ENCODE measurements around the gene SMPDL3A.
"Not testable (repeated sequence)": the region's sequence is repeated elsewhere in the genome, so short reads cannot be mapped to it uniquely, and the experiment has no call there.

SMPDL3A gene

GRCh38 chr6:122789182-122790027 is at the start of gene SMPDL3A:
TSS of gene SMPDL3A (plus strand) at chr6:122789258. CDS start at chr6:122789347, 89 bp downstream.
- no peak for DNase-seq

DNA sequence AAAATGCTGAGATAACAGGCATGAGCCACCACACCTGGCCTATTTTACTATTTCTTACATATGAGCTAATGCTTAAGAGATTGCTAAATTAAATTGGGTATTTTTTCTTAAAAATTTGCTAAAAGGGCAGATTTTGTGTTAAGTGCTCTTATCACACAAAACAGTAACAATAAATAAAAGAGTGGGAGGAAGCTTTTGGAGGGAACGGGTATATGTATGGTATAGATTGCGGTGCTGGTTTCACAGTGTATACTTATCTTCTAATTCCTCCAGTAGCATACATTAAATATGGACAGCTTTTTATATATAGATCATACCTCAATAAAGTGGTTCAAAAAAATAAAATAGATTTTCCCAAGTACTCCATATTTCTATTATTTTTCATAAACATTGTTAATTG is 49.0 kb upstream of the SMPDL3A start:
- no peak for DNase-seq

GRCh38 chr6:122740936-122741335 is 48.1 kb upstream of the SMPDL3A start:
- DNase-seq, result no peak

GRCh38 chr6:122744247-122744646 is 44.8 kb upstream of the SMPDL3A start:
- not testable (repeated sequence) for DNase-seq

DNA sequence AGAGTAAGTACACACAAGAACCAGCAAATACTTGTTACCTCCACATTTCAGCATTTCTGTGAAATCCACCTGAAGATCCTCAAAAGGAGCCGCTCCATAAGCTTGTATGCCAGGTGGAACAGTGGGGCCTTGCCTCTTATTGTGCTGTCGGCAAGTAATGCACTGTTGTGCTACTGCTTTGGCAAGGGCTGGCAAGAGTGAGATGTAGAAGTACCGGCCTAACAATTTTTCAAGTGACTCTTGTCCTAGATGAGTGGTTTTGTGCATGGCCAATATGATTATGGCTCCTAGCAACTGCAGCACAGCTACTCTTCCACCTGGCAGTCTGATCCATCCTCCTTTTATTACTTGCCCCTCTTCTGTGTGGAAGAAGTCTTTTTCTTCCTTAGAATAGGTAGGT is 44.2 kb upstream of the SMPDL3A start:
- not testable (repeated sequence) for DNase-seq

GRCh38 chr6:122746688-122747087 is 42.4 kb upstream of the SMPDL3A start:
- DNase-seq, result no peak

DNA sequence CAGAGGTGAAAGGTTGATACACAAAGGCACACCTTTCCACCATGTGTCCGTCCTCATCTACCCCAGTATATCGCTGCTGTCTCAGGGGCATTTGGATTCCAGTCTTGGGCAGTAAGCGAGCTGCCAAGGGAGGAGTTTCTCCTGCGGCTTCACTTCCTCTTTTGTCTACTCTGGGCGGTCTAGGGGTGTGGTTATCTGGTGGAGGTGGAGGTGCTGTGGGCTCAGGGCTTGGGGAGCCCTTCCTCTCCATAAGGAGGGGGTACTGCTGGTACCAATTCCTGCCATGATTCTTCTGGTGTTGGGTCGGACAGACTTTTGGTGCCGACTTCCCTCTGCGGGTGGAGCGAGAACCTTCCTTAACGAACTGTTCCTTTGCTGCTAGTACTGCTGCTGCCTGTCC is 41.5 kb upstream of the SMPDL3A start:
- DNase-seq, result no peak

DNA sequence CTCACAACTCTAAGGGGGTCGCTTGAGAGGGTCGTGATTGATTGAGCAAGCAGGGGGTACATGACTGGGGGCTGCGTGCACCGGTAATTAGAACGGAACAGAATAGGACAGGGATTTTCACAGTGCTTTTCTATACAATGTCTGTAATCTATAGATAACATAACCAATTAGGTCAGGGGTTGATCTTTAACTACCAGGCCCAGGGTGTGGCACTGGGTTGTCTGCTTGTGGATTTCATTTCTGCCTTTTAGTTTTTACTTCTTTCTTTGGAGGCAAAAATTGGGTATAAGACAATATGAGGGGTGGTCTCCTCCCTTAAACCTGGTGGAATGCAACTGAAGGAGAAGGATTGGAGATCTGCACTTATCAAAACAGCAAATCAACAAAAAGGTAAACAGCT is 40.1 kb upstream of the SMPDL3A start:
- not testable (repeated sequence) for DNase-seq

GRCh38 chr6:122749451-122750050 is 39.5 kb upstream of the SMPDL3A start:
- no peak for DNase-seq

DNA sequence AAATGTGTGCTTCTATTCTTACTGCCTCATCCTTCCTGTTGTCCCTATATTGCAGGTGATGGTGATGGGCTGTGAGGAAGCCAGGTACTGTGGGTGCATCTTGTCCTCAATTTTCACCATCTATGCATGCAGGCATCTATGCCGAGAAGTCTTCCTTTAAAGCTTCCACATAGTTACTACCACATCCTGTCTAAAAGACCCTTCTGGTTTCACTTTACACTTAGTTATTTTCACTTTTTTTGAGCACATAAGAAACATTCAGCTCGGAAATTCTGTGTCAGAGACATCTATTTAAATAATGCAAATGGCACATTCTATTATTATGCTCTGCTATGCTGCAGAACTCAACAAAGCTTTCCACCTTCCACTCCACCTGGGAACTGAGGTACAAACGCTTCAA is 37.7 kb upstream of the SMPDL3A start:
- DNase-seq, result no peak

GRCh38 chr6:122752459-122752858 is 36.6 kb upstream of the SMPDL3A start:
- DNase-seq, result no peak

DNA sequence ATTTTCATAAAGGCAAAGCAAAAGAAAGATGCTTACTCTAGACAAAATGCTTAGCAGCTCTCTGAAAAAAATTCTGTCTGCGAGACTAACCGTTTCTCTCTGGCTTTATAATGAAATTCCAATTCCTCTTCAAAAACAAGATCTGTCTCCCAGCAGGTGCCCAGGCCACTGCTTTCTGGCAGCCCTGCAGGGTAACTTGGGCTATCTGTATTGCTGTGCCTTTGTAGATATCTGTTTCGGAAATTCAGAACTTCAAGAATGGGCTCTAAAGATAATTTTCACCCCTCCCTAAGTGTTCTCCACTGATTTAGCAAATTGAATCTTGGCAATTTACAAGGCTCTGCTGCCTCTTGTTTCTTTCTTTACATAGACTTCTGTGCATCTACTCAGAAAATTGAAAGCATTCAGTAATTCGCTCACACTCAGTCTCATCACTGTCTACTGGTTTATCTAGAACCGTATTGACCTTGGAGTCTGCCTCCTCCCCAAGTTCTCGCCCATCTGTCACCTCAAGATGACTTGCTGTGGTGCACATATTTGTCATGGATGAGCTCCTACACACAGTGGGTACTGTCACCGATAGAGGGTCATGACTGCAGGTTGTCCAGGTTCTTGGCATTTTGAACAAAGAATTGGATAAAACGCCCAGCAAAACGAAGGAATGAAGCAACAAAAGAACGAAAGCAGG is 35.9 kb upstream of the SMPDL3A start:
- DNase-seq, result no peak

DNA sequence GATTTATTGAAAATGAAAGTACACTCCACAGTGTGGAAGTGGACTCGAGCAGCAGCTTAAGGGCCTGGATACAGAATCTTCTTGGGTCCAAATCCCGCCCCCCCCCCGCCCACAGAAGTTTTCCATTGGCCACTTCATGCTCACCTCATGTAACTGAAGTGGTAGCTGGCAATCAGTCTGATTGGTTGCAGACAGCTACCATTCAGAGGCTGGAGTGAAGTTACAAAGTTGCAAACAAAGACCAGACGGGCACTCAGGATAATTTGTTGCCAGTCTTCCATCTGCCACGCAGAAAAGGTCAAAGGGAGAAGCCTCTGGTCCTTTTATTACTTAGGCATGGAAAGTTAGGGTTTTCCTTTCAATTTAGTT is 35.4 kb upstream of the SMPDL3A start:
- no peak for DNase-seq

GRCh38 chr6:122754191-122754731 is 34.8 kb upstream of the SMPDL3A start:
- no peak for DNase-seq

DNA sequence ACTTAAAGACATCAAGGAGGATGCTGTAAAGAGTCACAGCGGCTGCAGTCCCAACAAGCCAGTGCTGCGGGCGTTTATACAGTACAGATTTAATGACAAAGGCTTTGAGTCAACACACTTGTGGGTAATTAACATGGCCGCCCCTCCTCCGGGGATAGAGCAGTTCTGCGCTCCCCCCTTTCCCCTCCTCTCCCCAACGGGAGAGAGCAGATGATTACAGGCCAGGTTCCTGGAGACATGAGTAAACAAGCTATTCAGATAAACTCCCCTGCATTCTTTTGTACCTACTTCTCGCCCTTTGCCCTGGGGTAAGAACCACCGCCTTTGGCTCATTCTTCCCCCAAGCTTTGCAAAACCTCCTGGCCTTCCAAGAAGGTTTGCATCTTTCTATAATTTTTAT is 33.2 kb upstream of the SMPDL3A start:
- DNase-seq, result no peak

GRCh38 chr6:122758927-122759334 is 30.1 kb upstream of the SMPDL3A start:
- no peak for DNase-seq

- no peak for DNase-seq
Measured at GRCh38 chr6:122760330-122760729, 28.7 kb upstream of the SMPDL3A start.

DNA sequence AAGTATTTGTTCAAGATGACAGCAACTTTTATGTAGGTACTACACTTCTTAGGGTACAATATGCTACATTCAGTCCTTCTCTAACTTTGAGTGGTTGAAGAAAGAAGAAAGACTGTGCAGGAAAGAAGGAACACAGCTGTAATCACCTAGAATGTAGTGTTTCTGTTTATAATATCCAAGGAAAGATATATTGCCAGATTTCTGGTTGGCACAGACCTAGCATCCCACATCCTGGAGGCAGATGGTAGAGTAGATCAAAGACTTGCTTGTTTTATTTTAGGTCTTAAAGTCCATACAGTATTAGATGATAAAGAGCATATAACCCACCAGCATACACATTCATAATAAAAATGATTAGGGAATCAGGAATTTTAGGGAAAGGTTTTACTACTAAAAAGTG is 22.8 kb upstream of the SMPDL3A start:
- no peak for DNase-seq

GRCh38 chr6:122770835-122771601 is 18.0 kb upstream of the SMPDL3A start:
- DNase-seq, result peak; percentile 45

GRCh38 chr6:122772724-122773415 is 16.2 kb upstream of the SMPDL3A start:
- no peak for DNase-seq

GRCh38 chr6:122775975-122776374 is 13.1 kb upstream of the SMPDL3A start:
- no peak for DNase-seq

GRCh38 chr6:122778302-122778701 is 10.8 kb upstream of the SMPDL3A start:
- DNase-seq, result no peak
